Neural progenitor cell (in vitro differentiated cells): ENCODE measurements around the gene FEV. TPM values are rescaled to one million over a fixed set of nuclear protein-coding genes. Genes with fewer than 3 reads are reported as not detected.

ENCODE experiments used
- DNase-seq: peaks from one replicate; pipeline ENCODE4 v3.0.0-alpha.2; 2016; ENCODE audit warnings: low spot score
- H2AFZ ChIP-seq: fragments of 200-600 bp; sonication (generic); replicated peaks from 2 replicates; pipeline ENCODE4 v1.6.1; 2016; ENCODE audit warnings: antibody characterized with exemption
- H3F3A ChIP-seq: fragments of 200-600 bp; sonication (generic); 2 replicates; pipeline ENCODE4 v1.6.1; 2016; ENCODE audit warnings: antibody characterized with exemption, low read depth
- H3K27ac ChIP-seq: fragments of 200-600 bp; sonication (generic); 2 replicates; pipeline ENCODE4 v1.5.1; 2016; ENCODE audit warnings: mild to moderate bottlenecking
- H3K27me3 ChIP-seq: fragments of 200-600 bp; sonication (generic); 2 replicates; pipeline ENCODE4 v1.6.1; 2016; ENCODE audit warnings: mild to moderate bottlenecking, moderate library complexity
- H3K36me3 ChIP-seq: fragments of 200-600 bp; sonication (generic); 2 replicates; pipeline ENCODE4 v1.5.1; 2016
- H3K4me1 ChIP-seq: fragments of 200-600 bp; sonication (generic); 2 replicates; pipeline ENCODE4 v1.6.1; 2016; ENCODE audit warnings: mixed run types
- H3K4me2 ChIP-seq: fragments of 200-600 bp; sonication (generic); 2 replicates; pipeline ENCODE4 v1.6.1; 2016
- H3K4me3 ChIP-seq: fragments of 200-600 bp; sonication (generic); 2 replicates; pipeline ENCODE4 v1.5.1; 2016
- H3K79me2 ChIP-seq: fragments of 200-600 bp; sonication (generic); 2 replicates; pipeline ENCODE4 v1.6.1; 2016; ENCODE audit warnings: low read depth
- H3K9ac ChIP-seq: fragments of 200-600 bp; sonication (generic); 2 replicates; pipeline ENCODE4 v1.6.1; 2016
- H3K9me3 ChIP-seq: fragments of 200-600 bp; sonication (generic); 2 replicates; pipeline ENCODE4 v1.5.1; 2016; ENCODE audit warnings: low read depth
- H4K20me1 ChIP-seq: fragments of 200-600 bp; sonication (generic); 2 replicates; pipeline ENCODE4 v1.6.1; 2016; ENCODE audit warnings: low read depth
- H3K27ac Mint-ChIP-seq: 3 replicates; pipeline ENCODE4 v1.8.0; 2021; ENCODE audit warnings: mixed read lengths
- H3K27me3 Mint-ChIP-seq: 2 replicates; pipeline ENCODE4 v1.8.0; 2022; ENCODE audit warnings: low read depth, mild to moderate bottlenecking, inconsistent platforms, moderate library complexity, mixed read lengths; ENCODE audit not compliant: insufficient read depth
- H3K36me3 Mint-ChIP-seq: 3 replicates; pipeline ENCODE4 v1.8.0; 2021; ENCODE audit warnings: mixed read lengths
- H3K4me1 Mint-ChIP-seq: 3 replicates; pipeline ENCODE4 v1.8.0; 2021; ENCODE audit warnings: mixed read lengths
- H3K4me3 Mint-ChIP-seq: 3 replicates; pipeline ENCODE4 v1.8.0; 2021; ENCODE audit warnings: mild to moderate bottlenecking, moderate library complexity, mixed read lengths
- H3K9me3 Mint-ChIP-seq: 3 replicates; pipeline ENCODE4 v1.8.0; 2020; ENCODE audit warnings: mixed read lengths
- EZH2 ChIP-seq: fragments of 200-600 bp; sonication (generic); IDR thresholded peaks from 2 replicates; pipeline ENCODE4 v1.6.1; 2017; ENCODE audit warnings: antibody characterized with exemption, mild to moderate bottlenecking, moderate library complexity
- EZH2phosphoT487 ChIP-seq: fragments of 200-600 bp; sonication (generic); IDR thresholded peaks from 2 replicates; pipeline ENCODE4 v1.6.1; 2017; ENCODE audit warnings: antibody characterized with exemption
- total RNA-seq: library from RNA; depleted of rRNA; stranded (reverse); fragments of >200 nt; gene quantifications from 2 replicates; pipeline ENCODE4 v1.2.3, GENCODE V29; 2015; ENCODE audit warnings: low replicate concordance
- TF ChIP-seq, protein P1 (sequence below): fragments of 200-600 bp; sonication (generic); IDR thresholded peaks from 2 replicates; pipeline ENCODE4 v1.5.1; 2017; ENCODE audit warnings: antibody characterized with exemption, mild to moderate bottlenecking

Gene FEV
- total RNA-seq, 1 donor from 2014 or later, result not detected

DNA sequence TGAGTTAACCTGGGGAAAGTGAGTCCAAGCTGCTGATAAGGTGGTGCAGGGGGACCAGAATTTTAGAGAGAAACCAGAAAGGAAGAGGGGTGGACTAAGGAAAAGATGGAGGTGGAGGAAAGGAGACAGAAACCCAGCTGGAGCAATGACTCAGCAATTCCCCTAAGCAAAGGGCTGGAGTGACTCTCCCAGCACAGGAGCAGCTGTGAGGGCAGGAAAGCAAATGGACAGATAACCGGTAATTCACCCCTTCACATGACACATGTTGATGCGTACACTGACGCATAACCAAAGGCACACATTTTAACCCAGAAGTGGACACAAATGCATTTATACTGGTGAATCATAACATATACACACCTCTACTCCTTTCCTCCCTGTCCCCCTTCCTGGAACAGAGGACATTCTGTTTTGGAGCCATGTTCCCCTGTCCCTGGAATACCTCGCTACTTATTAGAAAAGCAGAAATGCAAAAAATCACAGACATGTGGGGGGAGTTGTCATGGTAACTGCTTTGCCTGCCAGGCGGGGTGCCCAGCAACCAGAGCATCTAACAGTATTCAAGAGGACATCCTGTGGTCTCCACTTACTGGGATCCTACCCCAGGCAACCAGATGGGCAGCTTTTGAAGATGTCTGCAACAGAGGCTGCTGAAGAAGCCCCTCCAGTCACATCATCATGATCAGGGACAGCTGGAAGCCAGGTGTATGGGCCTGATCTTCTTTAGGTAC, 20.8 kb downstream of the FEV start:
- Histone ChIP-seq H3K79me2 (no peaks in the 10 kb centered on the region), H3K4me3 (peak overlapping the region; percentile 56), H3K9me3 (no peaks in the 10 kb centered on the region), H4K20me1 (peaks cover 26% of the 10 kb centered on the region), H3K27ac (no peak overlapping the region), H2AFZ (peak overlapping the region; percentile 31), H3K36me3 (no peaks in the 10 kb centered on the region), H3K4me2 (peak overlapping the region; percentile 77), H3F3A (peaks cover 15% of the 10 kb centered on the region), H3K9ac (no peak overlapping the region), H3K27me3 (peaks cover 67% of the 10 kb centered on the region), H3K4me1 (peaks cover 27% of the 10 kb centered on the region)
- TF ChIP-seq EZH2 (no peak), EZH2phosphoT487 (no peak)
- TF ChIP-seq, protein P1, sequence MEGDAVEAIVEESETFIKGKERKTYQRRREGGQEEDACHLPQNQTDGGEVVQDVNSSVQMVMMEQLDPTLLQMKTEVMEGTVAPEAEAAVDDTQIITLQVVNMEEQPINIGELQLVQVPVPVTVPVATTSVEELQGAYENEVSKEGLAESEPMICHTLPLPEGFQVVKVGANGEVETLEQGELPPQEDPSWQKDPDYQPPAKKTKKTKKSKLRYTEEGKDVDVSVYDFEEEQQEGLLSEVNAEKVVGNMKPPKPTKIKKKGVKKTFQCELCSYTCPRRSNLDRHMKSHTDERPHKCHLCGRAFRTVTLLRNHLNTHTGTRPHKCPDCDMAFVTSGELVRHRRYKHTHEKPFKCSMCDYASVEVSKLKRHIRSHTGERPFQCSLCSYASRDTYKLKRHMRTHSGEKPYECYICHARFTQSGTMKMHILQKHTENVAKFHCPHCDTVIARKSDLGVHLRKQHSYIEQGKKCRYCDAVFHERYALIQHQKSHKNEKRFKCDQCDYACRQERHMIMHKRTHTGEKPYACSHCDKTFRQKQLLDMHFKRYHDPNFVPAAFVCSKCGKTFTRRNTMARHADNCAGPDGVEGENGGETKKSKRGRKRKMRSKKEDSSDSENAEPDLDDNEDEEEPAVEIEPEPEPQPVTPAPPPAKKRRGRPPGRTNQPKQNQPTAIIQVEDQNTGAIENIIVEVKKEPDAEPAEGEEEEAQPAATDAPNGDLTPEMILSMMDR, result no peak
- Mint-ChIP-seq H3K36me3 (peaks cover 2% of the 10 kb centered on the region), H3K4me1 (peaks cover 37% of the 10 kb centered on the region), H3K4me3 (peak overlapping the region; percentile 86), H3K27ac (peak overlapping the region; percentile 96), H3K9me3 (no peaks in the 10 kb centered on the region), H3K27me3 (peaks cover 52% of the 10 kb centered on the region)
- DNase-seq, result peak; percentile 48

- Histone ChIP-seq H3K27me3 (peaks cover 67% of the 10 kb centered on the region), H3K4me2 (peak overlapping the region; percentile 77), H3K9ac (no peak overlapping the region), H3K9me3 (no peaks in the 10 kb centered on the region), H2AFZ (peak overlapping the region; percentile 31), H4K20me1 (peaks cover 26% of the 10 kb centered on the region), H3K27ac (no peak overlapping the region), H3K79me2 (no peaks in the 10 kb centered on the region), H3K4me1 (peaks cover 27% of the 10 kb centered on the region), H3F3A (peaks cover 15% of the 10 kb centered on the region), H3K36me3 (no peaks in the 10 kb centered on the region), H3K4me3 (peak overlapping the region; percentile 56)
- Mint-ChIP-seq H3K4me1 (peaks cover 40% of the 10 kb centered on the region), H3K27me3 (peaks cover 53% of the 10 kb centered on the region), H3K36me3 (peaks cover 2% of the 10 kb centered on the region), H3K4me3 (peak overlapping the region; percentile 86), H3K9me3 (no peaks in the 10 kb centered on the region), H3K27ac (peak overlapping the region; percentile 96)
- peak; percentile 62 for DNase-seq
- TF ChIP-seq, protein P1, result no peak
Measured at GRCh38 chr2:218963601-218964000, 21.4 kb downstream of the FEV start.

DNA sequence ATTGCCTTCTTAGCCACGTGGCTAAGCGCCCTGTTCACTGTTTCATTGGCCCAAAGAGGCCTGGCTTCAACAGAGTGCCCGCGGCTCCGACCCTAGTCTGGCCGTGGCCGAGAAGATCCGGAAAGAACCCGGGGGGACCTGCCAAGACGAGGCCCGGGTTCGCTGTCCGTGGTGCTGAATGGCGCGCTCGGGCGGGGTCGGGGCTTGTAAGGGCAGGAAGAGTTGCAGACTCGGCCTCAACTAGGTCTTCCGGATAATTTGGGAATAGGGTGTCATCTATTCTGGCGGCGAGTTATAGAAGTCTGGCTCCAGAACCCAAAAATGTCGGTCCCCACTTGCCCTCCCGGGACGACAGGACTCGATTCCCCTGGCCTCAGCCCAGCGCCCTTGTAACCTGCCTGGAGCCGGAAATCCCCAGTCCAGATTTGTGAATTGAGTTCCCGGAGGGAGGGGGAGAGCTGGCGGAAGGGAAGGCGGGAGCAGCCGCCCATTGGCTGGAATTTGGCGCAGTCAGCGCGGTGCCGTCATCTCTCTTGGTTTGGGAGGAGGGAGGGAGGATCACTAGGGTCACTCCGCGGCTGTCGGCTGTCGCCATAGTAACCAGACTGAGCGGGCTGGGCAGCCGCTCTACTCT, 22.0 kb downstream of the FEV start:
- Mint-ChIP-seq H3K27ac (peak overlapping the region; percentile 96), H3K27me3 (peaks cover 54% of the 10 kb centered on the region), H3K4me3 (peak overlapping the region; percentile 86), H3K36me3 (peaks cover 2% of the 10 kb centered on the region), H3K9me3 (no peaks in the 10 kb centered on the region), H3K4me1 (peaks cover 40% of the 10 kb centered on the region)
- DNase-seq, result peak; percentile 98
- H3K27me3 ChIP-seq, result peaks cover 67% of the 10 kb centered on the region
- H3K9me3 ChIP-seq, result no peaks in the 10 kb centered on the region
- peaks cover 26% of the 10 kb centered on the region for H4K20me1 ChIP-seq
- no peak overlapping the region for H2AFZ ChIP-seq
- no peak overlapping the region for H3K27ac ChIP-seq
- H3K9ac ChIP-seq, result no peak overlapping the region
- TF ChIP-seq EZH2phosphoT487 (peak; percentile 34), EZH2 (peak; percentile 62)
- TF ChIP-seq, protein P1, result no peak
- H3K79me2 ChIP-seq, result no peaks in the 10 kb centered on the region
- H3K4me1 ChIP-seq, result peaks cover 27% of the 10 kb centered on the region
- peaks cover 15% of the 10 kb centered on the region for H3F3A ChIP-seq
- H3K4me3 ChIP-seq, result peak overlapping the region; percentile 56
- peak overlapping the region; percentile 77 for H3K4me2 ChIP-seq
- no peaks in the 10 kb centered on the region for H3K36me3 ChIP-seq
